LHCN-M2 (cell line): ENCODE results near the gene FAM120C. TPM values are rescaled to one million over a fixed set of nuclear protein-coding genes. Genes with fewer than 3 reads are reported as not detected.

Source experiments
- DNase-seq: peaks from one replicate; pipeline ENCODE4 v3.0.0-alpha.2; 2012; ENCODE audit warnings: low read depth
- total RNA-seq: library from RNA; depleted of rRNA; stranded (reverse); fragments of >200 nt; gene quantifications from 2 replicates; pipeline ENCODE4 v1.2.3, GENCODE V29; 2014; rRNA removed

The FAM120C gene
- total RNA-seq, 1 experiment from 2014 or later = 12.5 TPM

GRCh38 chrX:54030329-54030728, 152.7 kb downstream of the FAM120C start:
- DNase-seq = no peak

GRCh38 chrX:54029529-54030143, 153.4 kb downstream of the FAM120C start:
- no peak for DNase-seq

GRCh38 chrX:54024350-54024749, 158.7 kb downstream of the FAM120C start:
- DNase-seq = no peak

Other genes with a start within 250 kb of the FAM120C start
- gene PHF8, start 138.8 kb downstream of the FAM120C start, total RNA-seq = 7.6 and 10.1 TPM in 2 replicates
- not detected in 2 replicates for gene WNK3, start 174.8 kb upstream of the FAM120C start, total RNA-seq